HL-60 (cell line): Measurements from ENCODE around the gene MIA3.

Source experiments
- DNase-seq, 2 experiments: peaks; one replicate each; pipeline ENCODE4 v3.0.0-alpha.2; 2010 to 2020; ENCODE audit warnings: low read depth in 1 of 2, low spot score in 1 of 2
- H3K27ac ChIP-seq: fragments of 250-450 bp; sonication (Bioruptor Pico); replicated peaks from 2 replicates; pipeline ENCODE4 v1.5.1; 2020; ENCODE audit warnings: mild to moderate bottlenecking, moderate library complexity
- H3K27me3 ChIP-seq: fragments of 250-450 bp; sonication (Bioruptor Pico); 2 replicates; pipeline ENCODE4 v1.5.1; 2021; ENCODE audit warnings: mild to moderate bottlenecking, moderate library complexity; ENCODE audit not compliant: insufficient read depth, poor library complexity, severe bottlenecking
- H3K4me3 ChIP-seq: replicated peaks from 2 replicates; pipeline ENCODE4 v1.5.1; 2011; ENCODE audit warnings: mild to moderate bottlenecking, control low read depth, low read length; ENCODE audit not compliant: insufficient read depth
- CTCF ChIP-seq: IDR thresholded peaks from one replicate; pipeline ENCODE4 v1.5.1; 2011; ENCODE audit warnings: low read length, control low read depth, inconsistent platforms; ENCODE audit not compliant: insufficient read depth
- GABPA ChIP-seq: IDR thresholded peaks from 2 replicates; pipeline ENCODE4 v1.6.1; 2012; ENCODE audit warnings: low read depth
- POLR2AphosphoS5 ChIP-seq: IDR thresholded peaks from 2 replicates; pipeline ENCODE4 v1.6.1; 2012; ENCODE audit warnings: low read depth
- REST ChIP-seq: IDR thresholded peaks from 2 replicates; pipeline ENCODE4 v1.6.1; 2012; ENCODE audit warnings: low read depth; ENCODE audit not compliant: insufficient replicate concordance
- SPI1 ChIP-seq: IDR thresholded peaks from 2 replicates; pipeline ENCODE4 v1.6.1; 2012; ENCODE audit warnings: low read depth, mild to moderate bottlenecking, borderline replicate concordance

Gene MIA3

GRCh38 chr1:222616525-222616924 lies 1.4 kb upstream of the MIA3 start:
- no peaks in the 10 kb centered on the region for H3K27me3 ChIP-seq
- no peak for TF ChIP-seq CTCF
- TF ChIP-seq SPI1 = no peak
- no peak for TF ChIP-seq GABPA
- TF ChIP-seq REST = no peak
- TF ChIP-seq POLR2AphosphoS5 = no peak
- H3K4me3 ChIP-seq = no peak overlapping the region
- no peak for DNase-seq
- H3K27ac ChIP-seq = no peak overlapping the region

GRCh38 chr1:222617367-222617951 lies 438 bp upstream of the MIA3 start:
- peak overlapping the region; percentile 79 for H3K4me3 ChIP-seq
- peak; percentile 73 to 74 for DNase-seq
- TF ChIP-seq POLR2AphosphoS5 (0 out of 2 replicates have a peak, but pooled peaks have one; percentile 3), SPI1 (no peak)
- no peak overlapping the region for H3K27ac ChIP-seq
- no peaks in the 10 kb centered on the region for H3K27me3 ChIP-seq

GRCh38 chr1:222618880-222619596 lies 1.1 kb downstream of the MIA3 start:
- peak overlapping the region; percentile 92 for H3K4me3 ChIP-seq
- no peak overlapping the region; the same call in 1 of the 2 replicates for H3K27ac ChIP-seq
- DNase-seq = peak in 1 of 2 experiments; percentile 45
- TF ChIP-seq GABPA (no peak), REST (no peak), POLR2AphosphoS5 (no peak), CTCF (no peak), SPI1 (no peak)
- no peaks in the 10 kb centered on the region for H3K27me3 ChIP-seq

GRCh38 chr1:222620566-222620965 lies 2.7 kb downstream of the MIA3 start:
- TF ChIP-seq REST (no peak), GABPA (no peak), POLR2AphosphoS5 (no peak), SPI1 (no peak), CTCF (no peak)
- no peak for DNase-seq
- Histone ChIP-seq H3K27ac (no peak overlapping the region), H3K27me3 (no peaks in the 10 kb centered on the region), H3K4me3 (no peak overlapping the region)
